Neuronal stem cell (in vitro differentiated cells): ENCODE data around the gene GOSR1.
"Not testable (repeated sequence)": the region's sequence is repeated elsewhere in the genome, so short reads cannot be mapped to it uniquely, and the experiment has no call there.

ENCODE experiments used
- DNase-seq: peaks from one replicate; pipeline ENCODE4 v3.0.0-alpha.2; 2013; ENCODE audit warnings: low spot score
- H2AFZ ChIP-seq: one replicate; pipeline ENCODE4 v1.6.1; 2013; ENCODE audit warnings: mild to moderate bottlenecking, low read length, inconsistent platforms
- H2AK5ac ChIP-seq: 2 replicates; pipeline ENCODE4 v1.6.1; 2013; ENCODE audit warnings: low read depth, mild to moderate bottlenecking, inconsistent platforms, low read length, moderate library complexity, mixed read lengths
- H2BK120ac ChIP-seq: 2 replicates; pipeline ENCODE4 v1.6.1; 2013; ENCODE audit warnings: low read depth, mild to moderate bottlenecking, inconsistent platforms, low read length, moderate library complexity, mixed read lengths
- H2BK12ac ChIP-seq: one replicate; pipeline ENCODE4 v1.6.1; 2013; ENCODE audit warnings: low read length, inconsistent platforms
- H2BK15ac ChIP-seq: 2 replicates; pipeline ENCODE4 v1.6.1; 2013; ENCODE audit warnings: mild to moderate bottlenecking, low read length, inconsistent platforms, mixed read lengths
- H2BK5ac ChIP-seq: one replicate; pipeline ENCODE4 v1.6.1; 2013; ENCODE audit warnings: inconsistent platforms, mild to moderate bottlenecking, low read length, moderate library complexity
- H3K14ac ChIP-seq: one replicate; pipeline ENCODE4 v1.6.1; 2013; ENCODE audit warnings: low read length, inconsistent platforms
- H3K18ac ChIP-seq: 2 replicates; pipeline ENCODE4 v1.6.1; 2013; ENCODE audit warnings: low read length, inconsistent platforms
- H3K23ac ChIP-seq: 2 replicates; pipeline ENCODE4 v1.6.1; 2013; ENCODE audit warnings: low read depth, mild to moderate bottlenecking, mixed read lengths, low read length, inconsistent platforms; ENCODE audit not compliant: poor library complexity
- H3K27ac ChIP-seq: replicated peaks from 3 replicates; pipeline ENCODE4 v1.5.1; 2013; ENCODE audit warnings: low read length, inconsistent platforms
- H3K27me3 ChIP-seq, 3 experiments: 2 replicates each; pipeline ENCODE4 v1.6.1; 2013; ENCODE audit warnings: low read length in 3 of 3, mild to moderate bottlenecking in 2 of 3, inconsistent platforms in 1 of 3, low read depth in 1 of 3, mixed read lengths in 1 of 3, moderate library complexity in 1 of 3; ENCODE audit not compliant: control insufficient read depth in 3 of 3, insufficient read depth in 3 of 3
- H3K36me3 ChIP-seq, 2 donors: replicated peaks in 1 of 2; 2 replicates each; pipeline ENCODE4 v1.6.1; 2013; ENCODE audit warnings: low read length in 2 of 2; ENCODE audit not compliant: control insufficient read depth in 2 of 2, insufficient read depth in 2 of 2
- H3K4ac ChIP-seq: 2 replicates; pipeline ENCODE4 v1.6.1; 2013; ENCODE audit warnings: inconsistent platforms, mild to moderate bottlenecking, low read length, moderate library complexity
- H3K4me1 ChIP-seq, 2 donors: 1 replicate in 1 of 2; 2 replicates in 1 of 2; pipeline ENCODE4 v1.6.1; 2013; ENCODE audit warnings: low read length in 2 of 2, low read depth in 1 of 2; ENCODE audit not compliant: control insufficient read depth in 2 of 2, insufficient read depth in 1 of 2
- H3K4me2 ChIP-seq: one replicate; pipeline ENCODE4 v1.6.1; 2013; ENCODE audit warnings: mild to moderate bottlenecking, low read length, inconsistent platforms; ENCODE audit not compliant: insufficient read depth, poor library complexity, severe bottlenecking
- H3K4me3 ChIP-seq, 2 donors: 2 replicates each; pipeline ENCODE4 v1.5.1; 2013; ENCODE audit warnings: low read length in 2 of 2, mild to moderate bottlenecking in 2 of 2, inconsistent platforms in 1 of 2, moderate library complexity in 1 of 2
- H3K79me1 ChIP-seq: one replicate; pipeline ENCODE4 v1.6.1; 2013; ENCODE audit warnings: low read depth, mild to moderate bottlenecking, inconsistent platforms, low read length, moderate library complexity
- H3K9ac ChIP-seq: one replicate; pipeline ENCODE4 v1.6.1; 2013; ENCODE audit warnings: mild to moderate bottlenecking, low read depth, low read length, inconsistent platforms; ENCODE audit not compliant: poor library complexity
- H3K9me3 ChIP-seq, 2 donors: replicated peaks in 1 of 2; 2 replicates each; pipeline versions ENCODE3 to v1.6.1; 2013; ENCODE audit warnings: low read length in 2 of 2, mild to moderate bottlenecking in 2 of 2, inconsistent platforms in 1 of 2, low read depth in 1 of 2, mixed read lengths in 1 of 2, moderate library complexity in 1 of 2; ENCODE audit not compliant: control insufficient read depth in 2 of 2, insufficient read depth in 1 of 2
- H4K8ac ChIP-seq: one replicate; pipeline ENCODE4 v1.6.1; 2013; ENCODE audit warnings: low read depth, mild to moderate bottlenecking, inconsistent platforms, low read length, moderate library complexity
- H4K91ac ChIP-seq: one replicate; pipeline ENCODE4 v1.6.1; 2013; ENCODE audit warnings: low read length, low read depth, mild to moderate bottlenecking, inconsistent platforms; ENCODE audit not compliant: poor library complexity
- WGBS, 2 donors: extraction: QIAGEN DNeasy Blood & Tissue Kit; methylation state at CpG; one replicate each; pipeline ENCODE4 v1.1.7; 2013; ENCODE audit warnings: missing lambda C conversion rate in 2 of 2, mixed read lengths in 1 of 2; ENCODE audit not compliant: insufficient read length in 2 of 2, insufficient replicate concordance in 1 of 2; ENCODE audit errors: extremely low coverage in 2 of 2; 5-methylcytosine and 5-hydroxymethylcytosine counted together

GOSR1 gene

DNA sequence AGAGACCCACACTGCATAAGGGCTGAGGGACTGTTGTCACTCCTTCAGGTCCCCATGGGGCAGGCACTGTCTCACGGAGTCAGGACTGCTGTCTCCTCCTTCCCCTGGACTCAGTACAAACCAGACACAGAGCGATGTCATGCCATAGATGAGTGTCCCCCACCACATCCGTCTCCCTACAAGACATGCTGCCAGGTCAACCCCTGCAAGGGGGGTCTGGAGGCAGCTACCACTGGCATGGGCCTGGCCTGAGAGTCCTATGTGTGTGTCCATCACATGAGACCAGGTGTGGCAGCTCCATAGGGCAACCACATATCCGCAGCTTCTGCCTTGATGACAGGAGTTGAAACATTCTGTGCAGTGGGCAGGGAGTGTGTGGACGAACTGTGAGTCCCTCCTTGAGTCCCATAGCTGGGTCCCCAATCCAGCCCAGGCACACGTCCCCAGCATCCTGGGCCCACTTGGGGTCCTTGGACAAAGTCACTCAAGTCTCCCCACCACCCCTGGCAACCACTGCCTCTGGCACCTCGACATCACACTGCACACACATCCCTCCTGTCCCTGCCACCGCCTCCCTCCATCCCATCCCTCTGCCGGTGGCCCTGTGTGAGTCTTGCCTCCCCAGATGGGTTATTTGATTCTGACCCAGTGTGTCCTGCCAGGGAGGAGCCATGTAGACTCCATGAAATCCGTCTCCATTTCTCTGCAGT, 89.5 kb downstream of the GOSR1 start:
- not testable (repeated sequence) for H2AK5ac ChIP-seq, H3K4me3 ChIP-seq, H3K4me2 ChIP-seq, H2BK120ac ChIP-seq, H3K9ac ChIP-seq, H4K91ac ChIP-seq, H3K27me3 ChIP-seq, H3K36me3 ChIP-seq, H2BK15ac ChIP-seq, H3K14ac ChIP-seq, H3K79me1 ChIP-seq, H3K23ac ChIP-seq, H4K8ac ChIP-seq, H3K9me3 ChIP-seq, H3K4me1 ChIP-seq, H3K27ac ChIP-seq, H3K4ac ChIP-seq, DNase-seq, H2BK5ac ChIP-seq
- H2BK12ac ChIP-seq, result peak overlapping the region; percentile 42
- H3K18ac ChIP-seq, result peak overlapping the region; percentile 38
- peak overlapping the region; percentile 24 for H2AFZ ChIP-seq
- WGBS, 2 donors, result no CpG with 5 or more reads among the region's 10 CpGs

DNA sequence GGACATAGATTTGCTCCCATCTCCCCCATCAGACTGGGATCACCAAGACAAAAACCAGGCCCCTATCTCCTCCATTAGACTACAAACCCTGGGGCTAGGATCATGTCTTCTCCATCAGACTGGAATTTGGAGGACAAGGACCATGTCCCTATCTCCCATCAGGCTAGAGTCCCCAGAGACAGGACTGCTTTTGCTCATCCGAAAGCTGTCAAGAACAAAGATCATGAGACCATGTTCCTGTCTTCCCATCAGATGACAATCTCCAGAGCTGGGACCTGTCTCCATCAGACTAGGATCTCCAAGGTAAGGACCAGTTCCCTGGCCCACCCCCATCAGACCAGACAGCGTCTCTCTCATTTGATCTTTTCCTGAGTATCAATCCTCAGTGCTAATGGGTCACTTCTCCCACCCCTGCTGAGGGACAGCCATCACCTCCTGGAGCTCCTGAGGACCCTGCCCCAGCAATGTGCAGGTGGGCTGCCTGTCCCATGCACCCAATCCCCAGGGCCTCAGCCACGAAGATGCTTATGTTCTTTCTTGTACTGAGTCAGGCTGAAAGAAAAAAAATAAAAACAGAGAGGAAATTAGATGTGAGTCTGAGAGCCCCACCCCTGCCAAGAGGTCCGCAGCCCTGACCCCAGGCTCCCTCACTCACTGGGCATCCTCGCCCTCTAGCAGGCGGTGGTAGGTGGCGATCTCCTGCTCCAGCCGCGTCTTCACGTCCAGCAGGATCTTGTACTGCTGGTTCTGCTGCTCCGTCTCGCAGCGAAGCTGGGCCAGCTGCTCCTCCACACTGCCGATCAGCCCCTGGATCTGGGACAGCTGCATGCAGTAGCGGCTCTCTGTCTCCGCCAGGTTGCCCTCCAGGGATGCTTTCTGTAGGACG, 90.3 kb downstream of the GOSR1 start:
- Histone ChIP-seq H3K9ac (no peak overlapping the region), H4K8ac (no peak overlapping the region), H3K4ac (peak overlapping the region; percentile 53), H2BK15ac (no peak overlapping the region), H2AK5ac (no peak overlapping the region), H4K91ac (no peak overlapping the region), H3K4me2 (no peak overlapping the region), H2BK5ac (no peak overlapping the region), H3K27ac (no peak overlapping the region), H3K4me3 (no peak overlapping the region), H3K23ac (no peak overlapping the region), H3K18ac (peak overlapping the region; percentile 76), H3K4me1 (peaks cover 3 to 9% of the 10 kb centered on the region in 2 donors), H2AFZ (peak overlapping the region; percentile 40), H3K79me1 (no peaks in the 10 kb centered on the region), H3K14ac (peak overlapping the region; percentile 47), H3K9me3 (no peaks in the 10 kb centered on the region), H3K36me3 (no peaks in the 10 kb centered on the region), H2BK120ac (no peak overlapping the region), H2BK12ac (no peak overlapping the region), H3K27me3 (no peaks in the 10 kb centered on the region)
- DNase-seq, result no peak
- WGBS, 2 donors, result no CpG with 5 or more reads among the region's 17 CpGs

DNA sequence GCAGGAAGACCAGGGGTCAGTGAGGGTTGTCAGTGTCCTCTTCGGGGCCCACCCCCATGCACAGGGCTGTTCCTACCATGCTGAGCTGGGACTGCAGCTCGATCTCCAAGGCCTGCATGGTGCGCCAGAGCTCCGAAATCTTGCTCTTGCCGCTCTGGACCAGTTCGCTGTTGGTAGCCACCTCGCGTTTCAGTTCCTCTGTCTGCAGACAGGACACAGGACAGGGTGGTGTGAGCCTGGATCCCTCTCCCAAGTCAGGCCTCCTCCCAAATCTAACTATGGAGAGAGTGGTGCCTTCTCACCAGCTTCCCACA, 90.9 kb downstream of the GOSR1 start:
- peaks cover 3 to 9% of the 10 kb centered on the region in 2 donors for H3K4me1 ChIP-seq
- H3K14ac ChIP-seq, result no peak overlapping the region
- no peak overlapping the region for H3K23ac ChIP-seq
- no peak overlapping the region for H4K8ac ChIP-seq
- WGBS, 2 donors, result no CpG with 5 or more reads among the region's 8 CpGs
- H2BK5ac ChIP-seq, result no peak overlapping the region
- H3K27ac ChIP-seq, result no peak overlapping the region
- H2AK5ac ChIP-seq, result no peak overlapping the region
- DNase-seq, result no peak
- H3K18ac ChIP-seq, result peak overlapping the region; percentile 76
- no peak overlapping the region for H4K91ac ChIP-seq
- H3K4me2 ChIP-seq, result no peak overlapping the region
- H3K36me3 ChIP-seq, result no peaks in the 10 kb centered on the region
- no peak overlapping the region for H2BK120ac ChIP-seq
- peak overlapping the region; percentile 40 for H2AFZ ChIP-seq
- no peak overlapping the region for H3K4me3 ChIP-seq
- no peaks in the 10 kb centered on the region for H3K9me3 ChIP-seq
- H2BK15ac ChIP-seq, result peak overlapping the region; percentile 59
- H2BK12ac ChIP-seq, result no peak overlapping the region
- H3K27me3 ChIP-seq, result peaks cover 0 to 3% (median 0%) of the 10 kb centered on the region in 3 experiments
- no peaks in the 10 kb centered on the region for H3K79me1 ChIP-seq
- H3K4ac ChIP-seq, result peak overlapping the region; percentile 53
- no peak overlapping the region for H3K9ac ChIP-seq

DNA sequence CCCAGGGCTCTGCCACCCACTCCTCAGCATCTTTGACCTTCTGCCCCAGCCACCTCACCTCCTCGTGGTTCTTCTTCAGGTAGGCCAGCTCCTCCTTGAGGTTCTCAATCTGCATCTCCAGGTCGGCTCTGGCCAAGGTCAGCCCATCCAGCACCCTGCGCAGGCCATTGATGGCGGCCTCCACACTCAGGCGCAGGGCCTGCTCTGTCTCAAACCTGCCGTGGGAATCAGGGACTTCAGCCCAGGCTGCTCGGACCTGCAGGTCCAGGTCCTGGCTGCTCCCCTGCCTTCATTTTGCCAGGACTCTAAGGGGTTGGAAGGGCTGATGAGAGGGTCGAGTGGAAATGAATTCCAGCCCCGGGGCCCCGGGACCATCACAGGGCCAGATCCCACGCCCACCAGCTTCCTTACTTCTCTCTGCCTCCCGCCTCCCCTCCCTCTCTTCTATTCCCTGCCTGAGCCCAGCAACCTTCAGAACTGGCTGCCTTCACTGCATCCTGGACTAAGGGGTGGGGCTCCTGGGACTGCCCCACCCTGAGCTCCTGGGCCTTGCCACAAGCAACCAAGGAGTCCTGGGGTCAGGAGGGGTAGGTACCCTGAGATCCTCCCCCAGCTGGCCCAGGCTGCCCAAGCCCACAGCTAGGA, 92.4 kb downstream of the GOSR1 start:
- H3K27me3 ChIP-seq, DNase-seq: not testable (repeated sequence)
- no CpG with 5 or more reads among the region's 12 CpGs for WGBS, 2 donors

More for the DNA sequence above, 92.4 kb downstream of the GOSR1 start:
- peak overlapping the region; percentile 22 for H2BK12ac ChIP-seq
- H2AFZ ChIP-seq, H3K4me2 ChIP-seq, H3K9me3 ChIP-seq, H3K4me3 ChIP-seq, H2BK120ac ChIP-seq, H3K23ac ChIP-seq, H3K4me1 ChIP-seq, H3K9ac ChIP-seq, H3K79me1 ChIP-seq, H3K36me3 ChIP-seq, H4K8ac ChIP-seq, H4K91ac ChIP-seq, H2BK5ac ChIP-seq, H3K4ac ChIP-seq, H3K27ac ChIP-seq: not testable (repeated sequence)
- peak overlapping the region; percentile 89 for H3K14ac ChIP-seq
- H2BK15ac ChIP-seq, result peak overlapping the region; percentile 3
- H2AK5ac ChIP-seq, result peak overlapping the region; percentile 46
- peak overlapping the region; percentile 64 for H3K18ac ChIP-seq
